Subcutaneous adipose tissue (tissue), 4 donors: ENCODE results near the gene DSTN. TPM values are rescaled to one million over a fixed set of nuclear protein-coding genes. Genes with fewer than 3 reads are reported as not detected.

Experiments
- total RNA-seq, 4 donors: library from RNA; depleted of rRNA; stranded (reverse); fragments of >200 nt; gene quantifications; one replicate each; pipeline ENCODE4 v1.1.0, GENCODE V29; 2016
- TF ChIP-seq, protein P1 (sequence below): fragments of 450-650 bp; IDR thresholded peaks from one replicate; pipeline ENCODE4 v1.5.1; 2016; ENCODE audit warnings: low read depth, mild to moderate bottlenecking, control low read depth, antibody characterized with exemption, moderate library complexity

DSTN gene
- total RNA-seq, 4 donors from 2014 or later: 177 to 276 (median 212) TPM

- TF ChIP-seq, protein P1, sequence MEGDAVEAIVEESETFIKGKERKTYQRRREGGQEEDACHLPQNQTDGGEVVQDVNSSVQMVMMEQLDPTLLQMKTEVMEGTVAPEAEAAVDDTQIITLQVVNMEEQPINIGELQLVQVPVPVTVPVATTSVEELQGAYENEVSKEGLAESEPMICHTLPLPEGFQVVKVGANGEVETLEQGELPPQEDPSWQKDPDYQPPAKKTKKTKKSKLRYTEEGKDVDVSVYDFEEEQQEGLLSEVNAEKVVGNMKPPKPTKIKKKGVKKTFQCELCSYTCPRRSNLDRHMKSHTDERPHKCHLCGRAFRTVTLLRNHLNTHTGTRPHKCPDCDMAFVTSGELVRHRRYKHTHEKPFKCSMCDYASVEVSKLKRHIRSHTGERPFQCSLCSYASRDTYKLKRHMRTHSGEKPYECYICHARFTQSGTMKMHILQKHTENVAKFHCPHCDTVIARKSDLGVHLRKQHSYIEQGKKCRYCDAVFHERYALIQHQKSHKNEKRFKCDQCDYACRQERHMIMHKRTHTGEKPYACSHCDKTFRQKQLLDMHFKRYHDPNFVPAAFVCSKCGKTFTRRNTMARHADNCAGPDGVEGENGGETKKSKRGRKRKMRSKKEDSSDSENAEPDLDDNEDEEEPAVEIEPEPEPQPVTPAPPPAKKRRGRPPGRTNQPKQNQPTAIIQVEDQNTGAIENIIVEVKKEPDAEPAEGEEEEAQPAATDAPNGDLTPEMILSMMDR: no peak
These were observed 71.1 kb downstream of the DSTN start for GRCh38 chr20:17640875-17641378.

GRCh38 chr20:17641520-17641964 lies 71.7 kb downstream of the DSTN start:
- TF ChIP-seq, protein P1: no peak

DNA sequence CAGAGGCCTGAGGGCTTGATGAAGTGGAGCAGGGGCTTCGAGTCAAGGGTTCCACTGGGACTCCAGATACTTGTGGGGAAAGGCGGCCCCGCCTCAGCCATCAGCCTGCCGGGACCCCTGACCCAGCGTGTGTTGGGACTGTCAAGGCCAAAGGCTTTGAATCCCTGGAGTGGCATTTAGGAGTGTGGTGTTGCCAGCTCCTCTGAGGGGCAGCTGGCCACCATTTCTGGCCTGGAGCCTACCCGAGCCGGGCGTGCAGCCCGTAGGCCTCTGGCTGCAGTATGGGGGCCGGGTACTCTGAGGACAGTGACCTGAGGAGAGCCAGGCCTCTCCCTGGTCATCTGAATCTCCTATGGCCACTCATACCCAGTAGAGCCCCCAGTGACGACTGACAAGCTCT lies 72.1 kb downstream of the DSTN start:
- TF ChIP-seq, protein P1: no peak

- TF ChIP-seq, protein P1: no peak
These were observed 72.8 kb downstream of the DSTN start for GRCh38 chr20:17642404-17643269.

GRCh38 chr20:17643531-17644188 lies 73.8 kb downstream of the DSTN start:
- TF ChIP-seq, protein P1: no peak

DNA sequence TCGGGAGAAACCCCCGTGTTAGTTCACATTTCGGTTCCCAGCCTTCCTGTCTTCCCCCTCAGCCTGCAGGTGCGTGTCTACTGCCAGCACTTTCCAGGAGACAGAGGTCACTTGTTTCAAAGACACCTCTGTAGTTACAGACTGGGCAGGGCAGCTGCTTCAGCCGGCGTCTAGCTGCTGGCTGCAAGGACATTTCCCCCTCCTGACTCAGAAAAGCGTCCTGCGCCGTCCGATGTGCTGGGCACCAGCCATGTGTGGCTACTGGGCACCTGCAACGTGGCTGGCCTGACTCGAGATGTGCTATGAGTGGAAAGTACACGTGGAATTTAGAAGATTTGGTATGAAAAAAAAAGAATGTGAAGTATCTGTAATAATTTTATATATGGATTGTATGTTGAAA lies 74.6 kb downstream of the DSTN start:
- TF ChIP-seq, protein P1: no peak

- TF ChIP-seq, protein P1: no peak
These were observed 75.1 kb downstream of the DSTN start for GRCh38 chr20:17645010-17645409.
